Measurements from ENCODE around the gene ARL14. TPM values are rescaled to one million over a fixed set of nuclear protein-coding genes. Genes with fewer than 3 reads are reported as not detected.

Gene ARL14
- total and polyA plus RNA-seq, 4 donors = 0.14 to 0.15 TPM; not detected in 2

DNA sequence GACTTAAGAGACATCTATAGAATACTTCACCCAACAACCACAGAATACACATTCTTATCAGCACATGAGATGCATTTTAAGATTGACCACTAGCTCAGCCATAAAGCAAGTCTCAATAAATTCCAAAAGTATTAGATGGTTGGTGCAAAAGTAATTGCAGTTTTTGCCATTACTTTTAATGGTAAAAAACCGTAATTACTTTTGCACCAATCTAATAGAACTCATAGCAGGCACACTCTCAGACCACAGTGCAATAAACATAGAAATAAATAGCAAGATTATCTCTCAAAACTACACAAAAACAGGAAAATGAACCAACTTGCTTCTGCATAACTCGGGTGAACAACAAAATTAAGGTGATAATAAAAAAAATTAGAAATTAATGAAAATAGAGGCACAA is 45.4 kb downstream of the ARL14 start:
- Histone ChIP-seq H3K4me1 (ENCODE audit: control insufficient read depth in 4 of 4, insufficient read depth in 4 of 4, low read length in 3 of 4) (no peaks in the 10 kb centered on the region), H3K27ac (ENCODE audit: low read depth in 1 of 2, low read length in 2 of 2) (no peak overlapping the region), H3K9ac (ENCODE audit: low read depth in 1 of 2, low read length in 2 of 2) (no peak overlapping the region), H3K4me3 (ENCODE audit: low read depth in 1 of 3, low read length in 3 of 3) (no peak overlapping the region), H3K36me3 (ENCODE audit: control insufficient read depth in 4 of 4, insufficient read depth in 3 of 4, low read depth in 1 of 4, low read length in 3 of 4) (no peaks in the 10 kb centered on the region), H3K27me3 (ENCODE audit: control insufficient read depth in 4 of 4, insufficient read depth in 4 of 4, low read length in 3 of 4) (no peaks in the 10 kb centered on the region), H3K9me3 (ENCODE audit: control insufficient read depth in 4 of 4, low read length in 3 of 4) (no peaks in the 10 kb centered on the region)
- WGBS = 80% methylated on average over 2 of the region's 2 CpGs
- TF ChIP-seq RXRA (IDR thresholded peaks at IDR 0.05) = no peak
- no peak for TF ChIP-seq FOXA2 (IDR thresholded peaks at IDR 0.05)
- TF ChIP-seq SP1 (IDR thresholded peaks at IDR 0.05) = no peak
- no peak for TF ChIP-seq TAF1 (conservative IDR thresholded peaks at IDR 0.05)
- TF ChIP-seq GABPA (IDR thresholded peaks at IDR 0.05 in 1 of 2, conservative IDR thresholded peaks at IDR 0.05 in 1 of 2) = no peak
- no peak for TF ChIP-seq YY1 (IDR thresholded peaks at IDR 0.05)
- TF ChIP-seq, protein P1, sequence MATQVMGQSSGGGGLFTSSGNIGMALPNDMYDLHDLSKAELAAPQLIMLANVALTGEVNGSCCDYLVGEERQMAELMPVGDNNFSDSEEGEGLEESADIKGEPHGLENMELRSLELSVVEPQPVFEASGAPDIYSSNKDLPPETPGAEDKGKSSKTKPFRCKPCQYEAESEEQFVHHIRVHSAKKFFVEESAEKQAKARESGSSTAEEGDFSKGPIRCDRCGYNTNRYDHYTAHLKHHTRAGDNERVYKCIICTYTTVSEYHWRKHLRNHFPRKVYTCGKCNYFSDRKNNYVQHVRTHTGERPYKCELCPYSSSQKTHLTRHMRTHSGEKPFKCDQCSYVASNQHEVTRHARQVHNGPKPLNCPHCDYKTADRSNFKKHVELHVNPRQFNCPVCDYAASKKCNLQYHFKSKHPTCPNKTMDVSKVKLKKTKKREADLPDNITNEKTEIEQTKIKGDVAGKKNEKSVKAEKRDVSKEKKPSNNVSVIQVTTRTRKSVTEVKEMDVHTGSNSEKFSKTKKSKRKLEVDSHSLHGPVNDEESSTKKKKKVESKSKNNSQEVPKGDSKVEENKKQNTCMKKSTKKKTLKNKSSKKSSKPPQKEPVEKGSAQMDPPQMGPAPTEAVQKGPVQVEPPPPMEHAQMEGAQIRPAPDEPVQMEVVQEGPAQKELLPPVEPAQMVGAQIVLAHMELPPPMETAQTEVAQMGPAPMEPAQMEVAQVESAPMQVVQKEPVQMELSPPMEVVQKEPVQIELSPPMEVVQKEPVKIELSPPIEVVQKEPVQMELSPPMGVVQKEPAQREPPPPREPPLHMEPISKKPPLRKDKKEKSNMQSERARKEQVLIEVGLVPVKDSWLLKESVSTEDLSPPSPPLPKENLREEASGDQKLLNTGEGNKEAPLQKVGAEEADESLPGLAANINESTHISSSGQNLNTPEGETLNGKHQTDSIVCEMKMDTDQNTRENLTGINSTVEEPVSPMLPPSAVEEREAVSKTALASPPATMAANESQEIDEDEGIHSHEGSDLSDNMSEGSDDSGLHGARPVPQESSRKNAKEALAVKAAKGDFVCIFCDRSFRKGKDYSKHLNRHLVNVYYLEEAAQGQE (IDR thresholded peaks at IDR 0.05) = no peak
- no peak for TF ChIP-seq HNF4G (IDR thresholded peaks at IDR 0.05)
- TF ChIP-seq NR2F2 (IDR thresholded peaks at IDR 0.05) = no peak
- TF ChIP-seq RAD21 (IDR thresholded peaks at IDR 0.05) = no peak
- TF ChIP-seq, protein P2, sequence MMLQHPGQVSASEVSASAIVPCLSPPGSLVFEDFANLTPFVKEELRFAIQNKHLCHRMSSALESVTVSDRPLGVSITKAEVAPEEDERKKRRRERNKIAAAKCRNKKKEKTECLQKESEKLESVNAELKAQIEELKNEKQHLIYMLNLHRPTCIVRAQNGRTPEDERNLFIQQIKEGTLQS (IDR thresholded peaks at IDR 0.05) = no peak
- TF ChIP-seq, protein P3, sequence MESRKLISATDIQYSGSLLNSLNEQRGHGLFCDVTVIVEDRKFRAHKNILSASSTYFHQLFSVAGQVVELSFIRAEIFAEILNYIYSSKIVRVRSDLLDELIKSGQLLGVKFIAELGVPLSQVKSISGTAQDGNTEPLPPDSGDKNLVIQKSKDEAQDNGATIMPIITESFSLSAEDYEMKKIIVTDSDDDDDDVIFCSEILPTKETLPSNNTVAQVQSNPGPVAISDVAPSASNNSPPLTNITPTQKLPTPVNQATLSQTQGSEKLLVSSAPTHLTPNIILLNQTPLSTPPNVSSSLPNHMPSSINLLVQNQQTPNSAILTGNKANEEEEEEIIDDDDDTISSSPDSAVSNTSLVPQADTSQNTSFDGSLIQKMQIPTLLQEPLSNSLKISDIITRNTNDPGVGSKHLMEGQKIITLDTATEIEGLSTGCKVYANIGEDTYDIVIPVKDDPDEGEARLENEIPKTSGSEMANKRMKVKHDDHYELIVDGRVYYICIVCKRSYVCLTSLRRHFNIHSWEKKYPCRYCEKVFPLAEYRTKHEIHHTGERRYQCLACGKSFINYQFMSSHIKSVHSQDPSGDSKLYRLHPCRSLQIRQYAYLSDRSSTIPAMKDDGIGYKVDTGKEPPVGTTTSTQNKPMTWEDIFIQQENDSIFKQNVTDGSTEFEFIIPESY (IDR thresholded peaks at IDR 0.05) = no peak
- TF ChIP-seq, protein P4, sequence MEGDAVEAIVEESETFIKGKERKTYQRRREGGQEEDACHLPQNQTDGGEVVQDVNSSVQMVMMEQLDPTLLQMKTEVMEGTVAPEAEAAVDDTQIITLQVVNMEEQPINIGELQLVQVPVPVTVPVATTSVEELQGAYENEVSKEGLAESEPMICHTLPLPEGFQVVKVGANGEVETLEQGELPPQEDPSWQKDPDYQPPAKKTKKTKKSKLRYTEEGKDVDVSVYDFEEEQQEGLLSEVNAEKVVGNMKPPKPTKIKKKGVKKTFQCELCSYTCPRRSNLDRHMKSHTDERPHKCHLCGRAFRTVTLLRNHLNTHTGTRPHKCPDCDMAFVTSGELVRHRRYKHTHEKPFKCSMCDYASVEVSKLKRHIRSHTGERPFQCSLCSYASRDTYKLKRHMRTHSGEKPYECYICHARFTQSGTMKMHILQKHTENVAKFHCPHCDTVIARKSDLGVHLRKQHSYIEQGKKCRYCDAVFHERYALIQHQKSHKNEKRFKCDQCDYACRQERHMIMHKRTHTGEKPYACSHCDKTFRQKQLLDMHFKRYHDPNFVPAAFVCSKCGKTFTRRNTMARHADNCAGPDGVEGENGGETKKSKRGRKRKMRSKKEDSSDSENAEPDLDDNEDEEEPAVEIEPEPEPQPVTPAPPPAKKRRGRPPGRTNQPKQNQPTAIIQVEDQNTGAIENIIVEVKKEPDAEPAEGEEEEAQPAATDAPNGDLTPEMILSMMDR (IDR thresholded peaks at IDR 0.05; ENCODE audit: low read depth, low read length, missing input control) = no peak
- no peak for DNase-seq (ENCODE audit: low spot score)

DNA sequence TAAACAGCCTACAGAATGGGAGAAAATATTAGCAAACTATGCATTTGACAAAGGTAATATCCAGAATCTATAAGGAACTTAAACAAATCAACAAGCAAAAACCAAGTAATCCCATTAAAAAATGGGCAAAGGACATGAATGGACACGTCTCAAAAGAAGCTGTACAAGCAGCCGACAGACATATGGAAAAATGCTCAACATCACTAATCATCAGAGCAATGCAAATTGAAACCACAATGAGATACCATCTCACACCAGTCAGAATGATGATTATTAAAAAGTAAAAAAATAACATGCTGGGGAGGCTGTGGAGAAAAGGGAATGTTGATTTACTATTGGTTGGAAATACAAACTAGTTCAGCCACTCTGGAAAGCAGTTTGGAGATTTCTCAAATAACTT is 48.4 kb downstream of the ARL14 start:
- H3K27ac ChIP-seq (ENCODE audit: low read depth in 1 of 2, low read length in 2 of 2) = no peak overlapping the region
- no peaks in the 10 kb centered on the region for H3K9me3 ChIP-seq (ENCODE audit: control insufficient read depth in 4 of 4, low read length in 3 of 4)
- no peaks in the 10 kb centered on the region for H3K36me3 ChIP-seq (ENCODE audit: control insufficient read depth in 4 of 4, insufficient read depth in 3 of 4, low read depth in 1 of 4, low read length in 3 of 4)
- no peaks in the 10 kb centered on the region for H3K4me1 ChIP-seq (ENCODE audit: control insufficient read depth in 4 of 4, insufficient read depth in 4 of 4, low read length in 3 of 4)
- H3K27me3 ChIP-seq (ENCODE audit: control insufficient read depth in 4 of 4, insufficient read depth in 4 of 4, low read length in 3 of 4) = no peaks in the 10 kb centered on the region
- DNase-seq (ENCODE audit: low spot score) = no peak
- no peak overlapping the region for H3K9ac ChIP-seq (ENCODE audit: low read depth in 1 of 2, low read length in 2 of 2)
- TF ChIP-seq JUND (IDR thresholded peaks at IDR 0.05) (no peak), YY1 (IDR thresholded peaks at IDR 0.05) (no peak), TAF1 (conservative IDR thresholded peaks at IDR 0.05) (no peak), HNF4G (IDR thresholded peaks at IDR 0.05) (no peak), SP1 (IDR thresholded peaks at IDR 0.05) (no peak), FOXA1 (IDR thresholded peaks at IDR 0.05) (no peak), NR2F2 (IDR thresholded peaks at IDR 0.05) (no peak), RAD21 (IDR thresholded peaks at IDR 0.05) (no peak), HNF4A (conservative IDR thresholded peaks at IDR 0.05) (no peak)
- TF ChIP-seq, protein P3 (IDR thresholded peaks at IDR 0.05) = no peak
- TF ChIP-seq, protein P1 (IDR thresholded peaks at IDR 0.05) = no peak
- TF ChIP-seq, protein P5, sequence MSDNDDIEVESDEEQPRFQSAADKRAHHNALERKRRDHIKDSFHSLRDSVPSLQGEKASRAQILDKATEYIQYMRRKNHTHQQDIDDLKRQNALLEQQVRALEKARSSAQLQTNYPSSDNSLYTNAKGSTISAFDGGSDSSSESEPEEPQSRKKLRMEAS (IDR thresholded peaks at IDR 0.05) = no peak
- TF ChIP-seq, protein P2 (IDR thresholded peaks at IDR 0.05) = no peak
- no peak overlapping the region for H3K4me3 ChIP-seq (ENCODE audit: low read depth in 1 of 3, low read length in 3 of 3)
- WGBS = 83% methylated on average over 2 of the region's 2 CpGs

All from liver (tissue), 9 donors.